NK-92 treated with Interleukin-12 subunit alpha and Interleukin-12 subunit beta, amount 100 ng/mL, for 24 hours (cell line): ENCODE measurements around the gene POU6F2.

Experiments used
- DNase-seq: peaks from one replicate; lab custom pipeline; 2025; lab: John Stamatoyannopoulos, UW

Gene POU6F2

GRCh38 chr7:39404907-39405306 lies 427.2 kb downstream of the POU6F2 start:
- DNase-seq = no peak

DNA sequence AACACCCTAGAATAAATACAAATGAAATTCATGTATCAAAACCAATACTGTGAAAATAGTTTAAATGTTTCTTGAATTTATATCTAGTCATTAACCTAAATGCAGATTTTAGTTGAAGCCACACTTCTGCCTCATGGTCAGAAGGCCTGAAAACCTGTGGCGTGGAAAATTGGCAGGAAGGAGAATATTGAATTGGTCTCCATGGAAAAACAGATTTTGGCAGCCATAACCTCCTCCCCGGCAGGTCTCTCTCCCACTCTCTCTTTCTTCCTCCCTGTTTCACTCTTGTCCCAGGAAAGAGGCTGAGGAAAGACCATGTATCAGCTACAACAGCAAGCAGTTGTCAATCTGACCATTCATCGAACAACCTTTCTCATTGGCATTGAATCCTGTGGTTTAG lies 427.9 kb downstream of the POU6F2 start:
- no peak for DNase-seq

- no peak for DNase-seq
Measured at GRCh38 chr7:39406467-39406866, 428.8 kb downstream of the POU6F2 start.

GRCh38 chr7:39407137-39407536 lies 429.4 kb downstream of the POU6F2 start:
- DNase-seq = no peak

DNA sequence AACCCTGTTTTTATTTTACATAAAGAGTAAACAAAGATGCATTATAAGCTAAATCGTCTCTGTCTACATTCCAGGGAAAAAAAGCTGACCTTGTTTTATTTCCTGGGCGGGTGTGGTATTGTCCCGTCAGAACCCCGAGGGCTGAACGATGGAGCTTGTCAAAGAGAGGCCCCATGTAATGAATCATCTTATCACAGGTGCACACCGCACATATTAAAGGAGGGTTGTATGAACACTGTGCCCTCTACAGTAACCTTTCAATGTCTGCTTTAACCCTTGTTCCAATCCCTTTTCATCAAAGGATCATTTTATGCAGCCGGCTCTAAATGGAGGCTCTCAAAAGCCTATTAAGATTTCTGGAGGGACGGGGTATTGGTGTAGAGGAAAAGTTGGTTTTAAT lies 430.0 kb downstream of the POU6F2 start:
- DNase-seq = no peak

GRCh38 chr7:39408906-39409305 lies 431.2 kb downstream of the POU6F2 start:
- DNase-seq = no peak

DNA sequence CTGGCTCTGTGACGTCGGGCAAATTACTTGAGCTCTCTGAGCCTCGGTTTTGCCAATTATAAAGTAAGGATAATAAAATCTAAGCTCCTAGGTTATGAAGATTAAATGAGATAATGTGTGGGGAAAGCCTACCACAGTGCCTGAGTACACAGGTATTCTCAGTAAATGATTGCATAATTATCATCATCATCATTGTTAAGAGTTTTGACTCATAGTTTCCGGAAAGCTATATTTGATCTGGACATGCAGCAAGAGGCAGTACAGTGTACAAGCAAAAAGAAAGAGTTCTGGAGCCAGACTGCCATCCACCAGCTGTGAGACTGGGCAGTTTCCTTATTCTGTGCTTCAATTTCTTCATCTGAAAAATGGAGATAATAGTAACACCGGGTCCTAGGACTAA lies 432.9 kb downstream of the POU6F2 start:
- DNase-seq = no peak

- no peak for DNase-seq
Measured at GRCh38 chr7:39413636-39414223, 436.0 kb downstream of the POU6F2 start.

- DNase-seq = no peak
Measured at GRCh38 chr7:39414224-39415035, 436.7 kb downstream of the POU6F2 start.

GRCh38 chr7:39415091-39415787 lies 437.5 kb downstream of the POU6F2 start:
- no peak for DNase-seq

- DNase-seq = no peak
Measured at GRCh38 chr7:39416866-39417265, 439.2 kb downstream of the POU6F2 start.

DNA sequence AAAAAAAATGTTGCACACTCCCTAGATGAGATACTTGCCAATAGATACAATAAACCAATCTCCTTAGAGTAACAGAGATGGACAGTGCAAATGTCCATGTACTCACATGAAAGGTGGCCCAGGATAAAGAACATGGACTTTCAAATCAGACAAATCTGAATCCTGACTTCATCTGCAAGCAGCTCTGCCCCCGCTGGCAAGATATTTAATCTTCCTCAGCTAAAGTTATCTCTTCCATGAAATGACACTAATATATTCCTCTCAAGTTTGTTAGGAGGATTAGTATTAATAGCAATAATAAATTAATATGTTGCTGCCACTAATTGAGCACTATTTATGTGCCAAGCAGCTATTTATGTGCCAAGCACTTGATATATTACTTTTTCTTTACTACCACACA lies 439.9 kb downstream of the POU6F2 start:
- no peak for DNase-seq

DNA sequence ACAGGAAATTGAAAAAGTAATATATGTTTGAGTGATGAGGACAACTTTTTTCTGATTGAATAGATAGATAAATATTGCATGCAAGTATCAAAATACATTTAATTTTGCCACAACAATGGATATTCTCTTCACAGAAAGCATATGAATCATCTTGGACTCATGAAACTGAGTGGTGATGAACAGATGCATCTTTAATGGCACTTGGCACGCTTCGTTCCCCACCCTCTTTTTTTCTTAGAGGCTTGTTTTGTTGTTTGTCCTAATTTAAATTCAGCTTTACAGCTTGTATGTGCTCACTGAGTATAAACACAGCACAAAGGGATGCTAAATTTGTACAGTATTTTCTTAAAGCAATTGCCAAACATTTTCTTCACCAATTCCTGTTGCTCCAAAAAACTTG lies 443.5 kb downstream of the POU6F2 start:
- DNase-seq = no peak

- no peak for DNase-seq
Measured at GRCh38 chr7:39421661-39422060, 444.0 kb downstream of the POU6F2 start.

GRCh38 chr7:39428221-39428620 lies 450.5 kb downstream of the POU6F2 start:
- DNase-seq = no peak

DNA sequence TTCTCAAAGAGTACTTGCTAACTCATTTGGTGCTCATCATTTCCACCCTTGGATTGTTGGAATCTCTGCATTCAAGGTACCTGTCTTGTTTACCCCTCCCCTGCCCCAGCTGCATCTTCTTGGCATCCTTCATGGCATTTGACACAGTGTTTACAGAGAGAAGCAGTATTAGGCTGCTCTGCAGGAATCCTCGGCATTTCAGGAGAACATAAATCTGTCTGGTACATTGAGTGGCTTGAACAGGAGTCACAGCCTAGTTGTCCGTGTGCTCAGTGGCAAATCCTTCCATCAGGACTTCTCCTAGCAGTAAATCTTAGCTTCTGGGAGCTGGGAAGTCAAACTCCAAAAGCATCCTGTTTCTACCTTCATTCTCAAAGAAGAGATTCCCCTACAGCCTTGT lies 451.7 kb downstream of the POU6F2 start:
- no peak for DNase-seq

DNA sequence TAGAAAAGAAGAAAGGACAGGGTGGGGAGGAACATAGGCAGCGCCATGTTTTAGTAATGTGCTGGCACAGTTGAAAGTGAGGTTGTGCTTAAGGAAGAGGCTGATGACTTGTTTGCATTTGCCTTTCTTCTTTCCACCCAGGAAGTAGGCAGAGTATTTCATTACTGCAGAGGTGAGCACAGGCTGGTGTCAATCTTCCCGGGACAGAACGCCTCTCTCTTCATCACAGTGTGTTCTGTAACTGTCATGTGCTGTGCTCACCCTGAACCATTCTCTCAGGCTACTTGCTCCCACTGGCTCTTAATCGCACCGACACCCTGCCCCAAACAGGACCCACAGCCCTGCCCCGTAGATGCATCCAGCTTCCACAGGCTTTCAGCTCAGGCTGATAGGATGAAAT lies 452.7 kb downstream of the POU6F2 start:
- no peak for DNase-seq

DNA sequence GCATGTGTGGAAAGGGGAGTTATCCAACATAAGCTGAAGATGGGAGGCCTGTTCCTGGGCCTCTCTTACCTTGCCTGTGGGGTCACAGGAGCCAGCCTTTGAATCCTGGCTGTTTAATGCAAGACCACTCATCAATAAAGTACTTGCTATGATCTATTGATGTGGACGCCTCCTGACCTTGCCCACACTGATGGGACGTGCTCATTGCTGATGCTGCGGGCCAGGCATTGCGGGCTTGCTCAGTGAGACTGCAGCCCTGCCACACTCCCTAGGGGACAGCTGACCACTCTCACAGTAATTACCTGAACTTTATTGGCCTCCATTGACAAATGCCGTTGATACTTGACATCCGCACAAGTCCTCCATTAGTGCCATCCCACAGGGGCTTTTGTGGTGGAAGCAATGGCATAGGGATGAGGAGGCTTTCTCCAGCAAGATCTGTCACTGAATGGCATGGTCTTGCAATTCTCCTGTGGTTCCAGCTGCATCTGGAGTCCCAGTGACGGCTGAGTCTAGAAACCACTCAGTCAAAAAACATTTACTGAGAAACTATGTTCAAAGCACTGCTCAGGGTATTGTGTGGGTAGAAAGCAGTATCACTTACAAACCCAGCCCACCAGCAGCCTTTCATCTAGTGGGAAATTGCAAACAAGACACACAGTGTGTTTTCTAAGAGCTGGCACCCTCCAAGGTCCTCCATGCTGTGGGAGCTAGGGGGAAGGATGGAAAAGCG lies 453.4 kb downstream of the POU6F2 start:
- no peak for DNase-seq

GRCh38 chr7:39432368-39432767 lies 454.7 kb downstream of the POU6F2 start:
- no peak for DNase-seq

DNA sequence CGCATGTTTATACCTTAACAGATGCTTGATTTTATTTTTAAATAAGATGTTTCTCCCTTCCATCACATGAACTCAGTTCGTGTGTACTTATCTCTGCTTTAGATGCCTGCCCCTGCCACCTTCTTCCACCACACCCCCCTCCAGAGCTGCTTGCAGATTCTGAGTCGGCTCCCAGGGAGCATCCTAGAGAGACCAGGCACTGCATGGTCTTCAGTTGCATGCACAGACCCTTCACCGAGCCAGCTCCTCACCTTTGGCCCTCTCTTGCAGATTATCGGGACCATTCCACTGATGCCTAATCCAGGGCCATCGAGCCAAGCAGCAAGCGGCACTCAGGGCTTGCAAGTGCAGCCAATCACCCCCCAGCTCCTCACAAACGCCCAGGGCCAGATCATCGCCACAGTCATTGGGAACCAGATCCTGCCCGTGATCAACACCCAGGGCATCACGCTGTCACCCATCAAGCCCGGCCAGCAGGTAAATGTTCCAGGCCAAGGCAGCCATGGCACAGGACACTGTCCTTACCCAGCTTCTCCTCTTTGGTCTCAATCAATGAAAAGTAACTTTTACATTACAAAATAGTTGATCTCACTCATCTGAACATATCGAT lies 455.2 kb downstream of the POU6F2 start:
- no peak for DNase-seq

GRCh38 chr7:39433550-39433949 lies 455.8 kb downstream of the POU6F2 start:
- no peak for DNase-seq

GRCh38 chr7:39434012-39434411 lies 456.3 kb downstream of the POU6F2 start:
- no peak for DNase-seq
